ENCODE data around the gene KIAA1586.
A peak's percentile ranks its signal among the peaks of the same experiment; 100 is the strongest.
"Not testable (repeated sequence)": the region's sequence is repeated elsewhere in the genome, so short reads cannot be mapped to it uniquely, and the experiment has no call there.

Gene KIAA1586

GRCh38 chr6:57047859-57048258 is 1.4 kb downstream of the KIAA1586 start:
- DNase-seq, result not testable (repeated sequence)

DNA sequence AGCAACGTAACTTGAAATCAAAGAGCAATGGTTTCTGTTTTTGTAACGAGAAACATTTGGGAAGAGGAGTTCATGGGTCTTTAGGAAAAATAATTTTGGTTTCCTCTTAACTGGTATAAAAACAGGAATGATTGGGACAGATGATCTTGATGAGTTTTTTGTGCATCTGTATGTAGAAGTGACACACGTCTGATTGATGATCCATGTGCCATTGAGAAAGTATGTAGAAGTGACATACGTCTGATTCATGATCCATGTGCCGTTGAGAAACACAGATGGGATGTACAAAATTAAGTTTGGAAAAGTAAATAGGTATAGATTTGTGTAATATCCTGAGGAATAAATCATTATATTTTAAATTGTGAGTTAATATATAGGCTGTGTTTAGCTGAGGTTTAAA is 2.1 kb downstream of the KIAA1586 start:
- DNase-seq, result no peak

DNA sequence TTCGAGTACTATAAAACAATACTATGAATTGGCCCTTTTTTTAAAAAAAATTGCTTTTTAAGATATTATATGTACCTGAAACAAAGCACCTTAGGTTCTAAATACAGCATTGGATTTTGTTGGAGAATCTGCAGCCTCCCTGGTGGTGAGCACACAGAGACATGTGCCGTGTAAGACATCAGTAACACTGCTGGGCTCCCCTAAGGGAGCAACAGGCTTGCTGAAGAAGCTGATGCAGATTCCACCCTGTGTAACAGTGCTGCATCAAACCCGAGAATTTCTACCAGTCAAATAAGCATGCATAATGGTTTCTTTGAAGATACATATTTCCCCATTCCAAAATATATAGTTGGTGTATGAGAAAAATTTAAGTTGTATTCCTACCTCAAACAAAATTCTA is 17.4 kb downstream of the KIAA1586 start:
- no peak for DNase-seq

GRCh38 chr6:57064809-57065208 is 18.3 kb downstream of the KIAA1586 start:
- DNase-seq, result no peak

GRCh38 chr6:57068061-57068460 is 21.6 kb downstream of the KIAA1586 start:
- DNase-seq, result no peak

DNA sequence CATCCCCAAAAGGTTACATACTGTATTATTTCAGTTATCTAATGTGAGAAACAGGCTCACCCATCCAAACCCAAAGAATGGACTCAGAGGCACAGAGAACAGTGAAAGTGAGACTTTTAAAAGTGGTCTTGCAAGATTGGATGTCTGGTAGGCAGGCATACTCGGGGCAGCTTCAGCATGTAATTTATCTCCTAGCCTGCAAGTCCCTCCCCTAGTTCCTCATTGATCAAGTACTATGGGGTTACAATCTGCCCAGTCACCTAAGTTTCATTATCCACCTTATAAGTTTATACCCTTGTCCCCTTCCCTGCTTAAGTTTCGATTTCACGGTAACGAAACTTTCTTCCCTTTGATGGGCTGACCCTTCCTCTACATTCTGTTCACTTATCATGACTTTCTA is 22.7 kb downstream of the KIAA1586 start:
- no peak for DNase-seq

DNA sequence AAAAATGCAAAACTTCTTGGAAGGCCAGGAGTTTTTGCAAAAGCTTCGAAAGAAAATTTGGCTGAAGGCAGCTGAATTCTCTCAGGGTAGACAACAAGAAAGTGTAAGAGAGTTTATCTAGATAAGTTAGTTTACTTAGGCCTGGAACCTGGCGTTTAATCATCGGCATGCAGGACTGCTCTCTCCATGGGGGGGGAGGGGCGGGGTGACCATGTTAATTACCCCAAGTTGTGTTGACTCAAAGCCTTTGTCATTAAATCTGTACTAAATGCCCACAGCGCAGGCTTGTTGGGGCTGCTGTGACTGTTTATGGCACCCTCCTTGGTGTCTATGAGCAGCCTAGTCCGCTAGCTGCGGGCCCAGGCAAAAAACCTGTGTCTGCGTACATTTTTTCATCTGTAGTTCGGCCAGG is 23.4 kb downstream of the KIAA1586 start:
- DNase-seq, result no peak

DNA sequence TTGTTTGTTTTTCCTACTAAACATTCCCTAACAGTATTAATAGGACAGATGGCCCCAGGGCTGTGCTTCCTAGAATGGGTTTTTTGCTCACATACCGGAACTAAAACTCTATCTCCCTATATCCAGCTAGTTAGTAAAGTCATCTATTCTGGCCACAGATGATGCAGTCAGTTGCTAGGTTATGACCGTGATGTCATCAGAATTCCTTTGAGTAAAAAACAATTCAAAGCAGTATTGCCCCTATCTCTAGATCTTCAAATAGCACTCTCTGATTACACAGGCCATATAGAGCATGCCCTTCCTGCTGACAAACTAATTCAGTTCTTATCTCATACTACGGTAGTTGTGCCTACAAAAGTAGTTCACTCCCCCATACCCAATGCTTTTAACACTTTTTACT is 25.6 kb downstream of the KIAA1586 start:
- DNase-seq, result no peak

DNA sequence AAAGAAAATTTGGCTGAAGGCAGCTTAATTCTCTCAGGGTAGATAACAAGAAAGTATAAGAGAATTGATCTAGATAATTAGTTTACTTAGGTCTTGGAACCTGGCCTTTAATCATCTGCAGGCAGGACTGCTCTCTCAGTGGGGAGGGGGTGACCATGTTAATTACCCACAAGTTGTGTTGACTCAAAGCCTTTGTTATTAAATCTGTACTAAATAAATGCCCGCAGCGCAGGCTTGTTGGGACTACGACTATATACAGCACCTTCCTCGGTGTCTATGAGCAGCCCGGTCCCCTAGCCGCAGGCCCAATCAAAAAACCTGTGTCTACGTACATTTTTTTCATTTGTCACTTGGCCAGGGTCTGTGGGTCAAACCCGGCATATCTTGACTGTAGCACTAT is 27.9 kb downstream of the KIAA1586 start:
- DNase-seq, result no peak

- DNase-seq, result no peak
These were observed 28.6 kb downstream of the KIAA1586 start for GRCh38 chr6:57075092-57075491.

DNA sequence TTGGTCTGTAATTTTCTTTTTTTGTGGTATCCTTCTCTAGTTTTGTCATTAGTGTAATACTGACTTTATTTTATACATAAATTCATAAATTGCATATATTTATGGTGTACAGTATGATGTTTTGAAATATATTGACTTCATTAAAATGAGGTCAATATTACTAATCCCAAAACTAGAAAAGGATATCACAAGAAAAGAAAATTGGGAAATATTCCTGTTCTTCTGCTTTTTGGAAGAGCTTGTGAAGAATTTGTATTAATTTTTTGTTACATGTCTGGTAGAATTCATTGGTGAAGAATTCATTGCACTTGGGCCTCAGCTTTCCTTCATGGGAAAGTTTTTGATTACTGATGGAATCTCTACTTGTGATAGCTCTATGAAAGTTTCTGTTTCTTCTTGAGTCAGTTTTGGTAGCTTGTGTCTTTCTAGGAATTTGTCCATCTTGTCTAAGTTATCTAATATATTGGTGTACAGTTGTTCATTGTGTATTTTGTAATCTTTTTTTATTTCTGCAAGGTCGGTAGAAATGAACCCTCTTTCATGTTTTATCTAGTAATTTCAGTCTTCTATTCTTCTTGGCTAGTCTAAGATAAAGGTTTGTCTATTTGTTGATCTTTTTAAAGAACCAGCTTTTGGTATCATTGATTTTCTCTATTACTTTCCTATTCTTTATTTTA is 32.2 kb downstream of the KIAA1586 start:
- DNase-seq, result no peak

DNA sequence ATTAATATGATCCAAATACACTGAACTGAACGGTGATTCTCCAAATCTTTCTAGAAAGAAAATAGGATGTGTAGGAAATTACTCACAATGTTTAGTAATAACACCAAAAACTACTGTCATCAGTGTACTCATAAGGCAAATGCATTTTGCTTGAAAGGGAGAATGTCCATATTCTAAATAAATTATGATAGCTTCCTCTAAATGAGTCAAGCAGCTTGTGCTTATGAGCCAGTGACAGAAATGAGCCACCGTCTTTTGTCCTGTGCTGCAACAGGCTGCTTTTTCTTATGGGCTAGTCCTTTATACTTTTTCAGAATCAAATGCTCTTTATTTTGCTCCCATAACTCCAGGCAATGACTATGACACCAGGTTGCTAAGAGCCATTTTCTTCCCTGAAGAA is 39.0 kb downstream of the KIAA1586 start:
- no peak for DNase-seq

DNA sequence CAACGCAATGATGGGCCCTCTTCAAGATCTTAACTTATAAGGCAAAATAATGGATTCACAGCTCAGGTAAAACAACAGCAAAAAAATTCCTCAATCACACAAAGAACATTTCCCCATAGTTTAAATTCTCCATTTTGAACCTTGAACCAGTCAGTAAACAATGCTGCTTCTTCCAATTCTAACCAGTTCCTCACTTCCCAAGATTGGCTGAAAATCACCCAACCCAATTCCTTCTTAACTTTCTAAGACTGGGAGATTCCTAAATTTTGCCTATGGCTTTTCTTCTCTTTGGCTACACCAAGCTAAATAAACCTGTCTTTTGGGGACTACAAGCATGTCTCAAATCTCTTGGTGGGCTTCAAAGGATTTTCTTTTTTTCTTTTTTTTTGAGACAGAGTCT is 40.4 kb downstream of the KIAA1586 start:
- no peak for DNase-seq

DNA sequence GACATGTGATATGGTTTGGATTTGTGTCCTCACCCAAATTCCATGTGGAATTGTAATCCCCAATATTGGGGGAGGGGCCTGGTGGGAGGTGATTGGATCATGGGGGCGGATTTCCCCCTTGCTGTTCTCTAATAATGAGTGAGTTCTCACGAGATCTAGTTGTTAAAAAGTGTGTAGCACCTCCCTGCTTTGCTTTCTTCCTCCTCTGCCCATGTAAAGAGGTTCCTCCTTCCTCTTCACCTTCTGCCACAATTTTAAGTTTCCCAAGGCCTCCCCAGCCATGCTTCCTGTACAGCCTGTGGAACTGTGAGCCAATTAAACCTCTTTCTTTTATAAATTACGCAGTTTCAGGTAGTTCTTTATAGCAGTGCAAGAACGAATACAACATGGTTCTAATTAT is 41.4 kb downstream of the KIAA1586 start:
- DNase-seq, result no peak

- no peak for DNase-seq
These were observed 42.8 kb downstream of the KIAA1586 start for GRCh38 chr6:57089265-57089664.

DNA sequence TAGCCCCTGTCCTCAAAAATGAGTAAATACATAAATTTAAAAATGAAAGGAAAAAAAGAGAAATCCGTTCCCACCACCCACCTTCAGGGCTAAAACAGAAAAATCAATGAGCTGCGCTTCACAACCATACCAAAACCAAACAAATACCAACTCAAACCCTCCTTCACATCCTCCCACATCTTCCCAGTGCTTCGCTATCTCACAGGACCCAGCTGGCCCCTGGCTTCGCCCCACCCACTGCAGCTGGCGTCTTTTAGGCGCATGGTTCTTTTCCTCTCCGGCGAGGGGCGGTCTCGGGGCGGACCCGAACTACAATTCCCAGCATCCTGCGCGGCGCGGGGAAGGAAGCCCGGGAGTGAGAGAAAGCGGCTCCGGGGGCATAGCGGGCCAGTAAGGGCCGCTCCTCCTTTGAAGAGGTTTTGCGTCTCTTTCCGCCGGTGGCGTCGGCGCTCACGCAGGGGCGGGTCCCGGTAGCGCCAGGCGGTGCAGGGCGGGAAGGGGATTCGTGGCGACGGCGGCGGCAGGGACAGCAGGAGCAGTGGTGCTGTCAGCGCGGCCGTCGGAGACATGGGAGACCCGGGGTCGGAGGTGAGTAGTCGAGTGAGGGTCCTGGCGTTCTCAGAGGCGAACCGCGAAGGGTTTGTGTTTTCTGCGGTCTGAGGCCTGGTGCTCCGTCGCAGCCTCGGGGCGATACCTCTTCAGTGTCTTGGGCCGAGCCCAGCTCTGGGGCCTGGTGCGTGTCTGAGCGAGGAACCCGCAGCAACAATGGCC is 43.4 kb downstream of the KIAA1586 start, which contains the start of gene ZNF451:
Gene ZNF451 (plus strand): TSS at position 502 of the 771 bp plus-strand sequence. CDS start 66 bp downstream, at position 568.
- peak; percentile 96 for DNase-seq

DNA sequence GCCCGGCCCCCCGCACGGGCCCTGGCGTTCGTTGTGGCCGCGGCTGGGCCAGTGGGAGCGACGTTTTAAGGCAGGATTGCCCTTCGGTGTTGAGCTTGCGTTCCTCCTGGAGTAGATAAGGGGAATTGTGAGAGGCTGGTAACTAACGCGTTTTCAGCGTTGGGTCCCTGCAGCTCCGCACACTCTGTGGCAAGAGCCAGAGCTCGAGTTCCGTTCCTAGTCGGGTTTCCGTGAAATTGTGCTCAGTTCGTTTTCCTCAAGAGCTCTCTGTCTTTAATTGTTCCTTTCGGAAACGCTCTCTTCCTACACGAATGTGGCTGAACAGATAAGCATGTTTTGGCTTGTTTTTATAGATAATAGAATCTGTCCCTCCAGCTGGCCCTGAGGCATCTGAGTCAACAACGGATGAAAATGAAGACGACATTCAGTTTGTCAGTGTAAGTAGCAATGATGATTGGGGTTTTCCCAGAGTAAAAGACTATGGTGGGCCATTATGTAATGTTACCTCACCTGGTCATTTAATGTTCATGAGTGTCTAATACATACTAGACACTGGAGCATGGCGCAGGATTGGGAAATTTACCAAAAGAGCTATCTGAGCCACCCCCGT is 44.1 kb downstream of the KIAA1586 start:
- not testable (repeated sequence) for DNase-seq

DNA sequence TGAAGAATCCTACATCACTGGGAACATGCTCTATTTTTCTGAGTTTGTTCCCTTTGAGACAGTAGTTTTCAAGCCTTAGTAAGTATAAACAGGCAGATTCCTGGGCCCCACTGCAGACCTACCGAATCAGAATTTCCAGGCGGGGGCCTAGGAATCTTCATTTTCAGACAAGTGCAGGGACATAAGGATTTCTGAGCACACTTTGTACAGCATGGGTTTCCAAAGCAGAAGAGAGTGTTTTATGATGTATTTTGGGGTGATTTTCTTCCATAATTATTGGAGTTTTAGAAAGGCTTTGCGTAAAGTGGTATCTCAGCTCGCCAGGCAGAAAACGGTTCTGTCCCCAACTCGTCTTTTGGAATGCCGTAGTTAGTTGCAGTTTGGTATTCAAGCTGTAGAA is 44.9 kb downstream of the KIAA1586 start:
- not testable (repeated sequence) for DNase-seq

- no peak for DNase-seq
These were observed 48.2 kb downstream of the KIAA1586 start for GRCh38 chr6:57094689-57095088.

GRCh38 chr6:57097596-57097995 is 51.1 kb downstream of the KIAA1586 start:
- no peak for DNase-seq

GRCh38 chr6:57102976-57103375 is 56.5 kb downstream of the KIAA1586 start:
- DNase-seq, result no peak

- no peak for DNase-seq
These were observed 57.8 kb downstream of the KIAA1586 start for GRCh38 chr6:57104336-57104735.
